HG02678 (cell line): ENCODE results near the gene TMIGD1.

ENCODE experiments used
- ATAC-seq: cut with Tn5 transposase; IDR thresholded peaks from one replicate; pipeline ENCODE4 v1.9.1; 2021; ENCODE audit warnings: mild to moderate bottlenecking, moderate library complexity; ENCODE audit not compliant: unreplicated experiment

Gene TMIGD1

GRCh38 chr17:30333503-30334360 lies at the start of gene TMIGD1:
TMIGD1 (minus strand) TSS chr17:30334057; CDS start chr17:30332133, 1,924 bp downstream.
- ATAC-seq = no peak

GRCh38 chr17:30382345-30382744 lies 48.5 kb upstream of the TMIGD1 start:
- no peak for ATAC-seq

- ATAC-seq = no peak
These were observed 47.4 kb upstream of the TMIGD1 start for GRCh38 chr17:30381340-30381659.

GRCh38 chr17:30380643-30381339 lies 46.9 kb upstream of the TMIGD1 start:
- ATAC-seq = no peak

- no peak for ATAC-seq
These were observed 46.1 kb upstream of the TMIGD1 start for GRCh38 chr17:30379903-30380381.

- ATAC-seq = peak; percentile 14
These were observed 45.5 kb upstream of the TMIGD1 start for GRCh38 chr17:30379303-30379902.

DNA sequence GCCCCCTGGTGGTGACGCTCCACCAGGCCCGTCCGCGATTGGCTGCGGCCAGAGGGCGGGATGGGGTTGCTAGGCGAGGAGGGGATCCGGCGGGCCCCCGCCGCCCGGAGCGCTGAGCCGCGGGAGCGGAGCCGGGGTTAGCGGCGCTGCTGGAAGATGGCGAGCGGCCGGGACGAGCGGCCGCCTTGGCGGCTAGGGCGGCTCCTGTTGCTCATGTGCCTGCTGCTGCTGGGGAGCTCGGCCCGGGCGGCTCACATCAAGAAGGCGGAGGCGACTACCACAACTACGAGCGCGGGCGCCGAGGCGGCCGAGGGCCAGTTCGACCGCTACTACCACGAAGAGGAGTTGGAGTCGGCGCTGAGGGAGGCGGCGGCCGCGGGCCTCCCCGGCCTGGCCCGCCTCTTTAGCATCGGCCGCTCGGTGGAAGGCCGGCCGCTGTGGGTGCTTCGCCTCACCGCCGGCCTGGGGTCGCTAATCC lies 45.0 kb upstream of the TMIGD1 start, which contains the start of gene CPD:
Gene CPD, plus strand, starts transcription at position 103 of the 478 bp plus-strand sequence. Its CDS starts 54 bp downstream, at position 157.
- ATAC-seq = peak; percentile 86

GRCh38 chr17:30378241-30378824 lies 44.5 kb upstream of the TMIGD1 start:
- ATAC-seq = peak; percentile 12

DNA sequence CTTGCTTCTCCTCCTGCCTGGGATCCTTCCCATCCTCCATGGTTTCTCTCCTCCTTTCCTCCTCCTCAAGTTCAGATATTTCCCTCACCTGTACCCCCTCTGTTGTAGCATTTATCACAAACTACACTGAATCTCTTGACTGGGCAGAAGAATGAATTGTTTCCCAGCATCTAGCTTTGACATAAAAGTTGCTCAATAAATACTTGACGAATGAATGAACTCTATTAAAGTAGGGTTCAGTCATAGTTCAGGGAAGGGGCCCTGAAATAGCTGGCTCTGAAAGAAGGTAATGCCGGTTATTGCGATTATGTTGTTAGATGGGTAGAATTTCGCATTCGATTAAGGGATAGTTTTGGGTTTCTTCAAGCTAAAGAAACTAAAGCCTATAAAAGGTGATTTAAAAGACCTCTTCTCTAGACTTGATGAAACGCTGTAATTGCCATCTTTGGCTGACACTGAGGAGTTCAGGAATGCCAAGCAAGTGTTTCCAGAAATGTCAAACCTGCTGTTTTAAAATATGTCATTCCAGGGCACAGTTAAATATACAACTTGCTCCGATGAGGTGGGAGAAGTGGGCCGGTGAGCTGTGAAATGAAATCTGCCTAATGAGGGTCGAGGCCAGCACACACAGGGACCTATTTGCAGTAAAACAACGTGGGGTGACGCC lies 43.9 kb upstream of the TMIGD1 start:
- no peak for ATAC-seq

DNA sequence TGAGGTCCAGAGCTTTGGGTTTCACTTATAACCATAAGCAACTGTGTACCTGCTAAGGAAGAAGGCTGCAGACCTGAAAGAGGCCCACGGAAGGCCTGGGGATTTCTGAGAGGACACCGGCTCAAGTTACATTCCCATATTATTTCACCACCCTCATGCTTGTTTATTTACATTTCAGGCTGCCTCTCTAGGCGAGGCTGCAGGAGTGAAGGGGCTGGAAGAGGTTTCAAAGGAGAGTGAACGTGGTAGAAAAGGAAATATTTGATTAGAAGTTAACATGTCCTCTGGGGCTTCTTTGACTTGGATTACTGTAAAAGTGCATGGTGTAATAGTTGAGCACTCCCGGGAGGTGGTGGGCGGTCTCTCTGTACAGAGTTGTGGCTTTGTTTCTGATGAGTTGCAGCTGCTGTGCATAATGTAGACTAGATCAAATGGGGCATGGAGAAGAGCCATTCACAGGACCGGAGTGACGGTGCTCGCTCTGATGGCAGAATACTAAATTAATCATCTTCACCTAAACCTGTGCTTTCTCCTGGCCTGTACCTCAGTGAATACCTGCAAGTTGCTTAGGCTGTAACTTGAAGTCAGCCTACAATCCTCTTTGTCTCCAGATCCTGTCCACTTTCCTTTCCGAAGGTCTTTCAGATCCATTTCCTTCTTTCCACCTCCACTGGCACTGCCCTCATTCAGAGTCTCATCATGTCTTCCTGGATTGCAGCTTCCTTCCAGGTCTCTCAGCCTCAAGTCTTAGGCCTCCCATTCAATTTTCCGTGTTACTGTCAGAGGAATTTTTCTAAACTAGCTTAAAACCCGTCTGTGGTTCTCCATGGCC lies 43.0 kb upstream of the TMIGD1 start:
- ATAC-seq = no peak

- no peak for ATAC-seq
These were observed 41.8 kb upstream of the TMIGD1 start for GRCh38 chr17:30375661-30376060.

DNA sequence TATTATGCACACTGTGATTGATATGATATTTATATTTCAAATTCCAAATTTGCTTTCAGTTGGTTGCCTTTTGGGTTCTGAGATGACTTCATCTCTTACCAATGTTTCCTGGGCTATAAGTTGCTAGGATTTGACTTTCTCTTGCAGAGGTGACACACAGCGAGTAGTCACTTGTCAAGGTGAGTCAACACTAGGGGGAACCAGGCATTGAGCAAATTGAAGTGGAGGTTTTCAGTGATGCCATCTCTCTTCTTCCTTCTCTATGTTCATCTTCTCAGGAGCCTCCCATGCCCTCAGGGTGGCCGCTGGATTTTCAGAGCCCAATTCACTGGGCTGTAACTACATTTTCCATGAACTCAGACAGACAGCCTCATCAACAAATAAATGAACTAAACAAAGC lies 38.9 kb upstream of the TMIGD1 start:
- no peak for ATAC-seq

DNA sequence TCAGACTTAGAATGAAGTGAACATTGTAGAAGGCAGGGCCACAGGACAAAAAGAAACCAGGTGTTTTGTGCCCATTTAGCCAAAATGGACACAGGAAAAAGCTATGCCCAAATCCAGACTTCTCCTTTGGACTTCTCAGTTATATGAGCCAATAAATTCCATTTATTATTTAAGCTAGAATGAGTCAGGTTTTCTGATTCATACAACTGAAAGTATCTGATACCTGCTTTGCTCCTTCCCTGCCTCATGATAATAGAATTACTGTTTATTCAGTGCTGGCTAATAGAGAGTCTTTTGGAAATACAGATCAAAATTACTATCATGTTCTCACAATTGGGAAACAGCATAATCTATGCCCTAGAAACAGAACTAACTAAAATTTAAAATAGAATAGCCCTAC lies 36.1 kb upstream of the TMIGD1 start:
- no peak for ATAC-seq

DNA sequence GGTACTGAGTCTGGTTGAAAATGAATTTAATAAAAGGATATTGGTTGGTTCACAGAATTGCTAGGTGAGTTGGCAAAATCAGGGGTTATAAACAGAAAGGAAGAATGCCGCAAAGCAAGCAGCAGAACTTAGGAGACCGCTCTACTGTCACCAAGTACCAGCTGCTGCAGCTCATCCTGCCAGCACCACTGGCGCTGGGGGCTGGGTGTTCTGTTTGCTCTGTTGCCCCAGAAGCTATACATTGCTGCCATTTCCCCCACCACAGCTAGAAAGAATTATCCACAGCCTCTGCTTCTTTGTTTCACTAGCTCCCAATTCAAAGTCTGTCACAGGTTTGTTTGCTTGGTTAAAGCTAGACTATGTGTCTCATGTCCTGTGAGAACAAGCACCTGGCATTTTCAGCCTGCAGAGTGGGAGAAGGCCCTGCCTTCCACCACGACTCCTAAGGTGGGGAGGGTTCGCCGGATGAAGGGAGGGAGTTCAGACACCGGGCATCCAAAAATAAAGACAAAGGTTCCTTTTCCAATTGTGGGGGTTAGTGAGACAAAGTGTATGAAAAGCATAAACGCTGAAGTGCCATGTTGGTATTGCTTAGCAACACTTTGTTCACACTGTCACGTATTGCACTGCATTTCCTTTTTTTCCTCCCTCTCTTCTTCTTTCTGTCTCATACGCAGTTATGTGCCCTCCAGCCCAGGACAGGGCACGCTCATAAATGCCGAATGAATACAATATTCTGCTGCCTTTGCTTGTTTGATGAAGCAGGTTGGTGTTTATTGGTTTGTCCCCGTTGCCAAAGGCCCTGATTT lies 35.3 kb upstream of the TMIGD1 start:
- ATAC-seq = no peak

GRCh38 chr17:30366536-30366935 lies 32.7 kb upstream of the TMIGD1 start:
- ATAC-seq = no peak

DNA sequence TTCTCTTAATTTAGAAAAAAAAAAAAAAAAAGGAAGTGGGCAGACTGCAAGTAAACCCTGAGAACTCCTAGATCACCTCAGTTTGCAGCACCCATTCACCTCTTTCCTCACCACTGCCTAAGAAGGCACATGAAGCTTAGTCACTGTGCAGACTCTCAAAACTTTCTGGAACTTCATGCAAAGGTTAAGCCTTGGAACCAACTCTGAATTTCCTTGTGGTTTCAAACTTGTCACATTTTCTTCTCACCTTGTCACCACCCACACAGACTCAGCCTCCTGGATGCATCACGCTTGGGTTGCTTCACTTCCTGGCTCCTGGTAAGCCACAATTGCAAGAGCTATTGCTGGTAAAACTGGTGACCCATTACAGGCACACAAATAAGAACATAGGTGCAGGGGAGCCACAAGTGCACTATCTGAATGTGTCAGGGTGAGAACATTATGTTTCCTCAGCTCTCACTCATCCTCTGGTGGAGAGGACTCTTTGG lies 29.9 kb upstream of the TMIGD1 start:
- peak; percentile 66 for ATAC-seq

- no peak for ATAC-seq
These were observed 28.0 kb upstream of the TMIGD1 start for GRCh38 chr17:30361766-30362279.

DNA sequence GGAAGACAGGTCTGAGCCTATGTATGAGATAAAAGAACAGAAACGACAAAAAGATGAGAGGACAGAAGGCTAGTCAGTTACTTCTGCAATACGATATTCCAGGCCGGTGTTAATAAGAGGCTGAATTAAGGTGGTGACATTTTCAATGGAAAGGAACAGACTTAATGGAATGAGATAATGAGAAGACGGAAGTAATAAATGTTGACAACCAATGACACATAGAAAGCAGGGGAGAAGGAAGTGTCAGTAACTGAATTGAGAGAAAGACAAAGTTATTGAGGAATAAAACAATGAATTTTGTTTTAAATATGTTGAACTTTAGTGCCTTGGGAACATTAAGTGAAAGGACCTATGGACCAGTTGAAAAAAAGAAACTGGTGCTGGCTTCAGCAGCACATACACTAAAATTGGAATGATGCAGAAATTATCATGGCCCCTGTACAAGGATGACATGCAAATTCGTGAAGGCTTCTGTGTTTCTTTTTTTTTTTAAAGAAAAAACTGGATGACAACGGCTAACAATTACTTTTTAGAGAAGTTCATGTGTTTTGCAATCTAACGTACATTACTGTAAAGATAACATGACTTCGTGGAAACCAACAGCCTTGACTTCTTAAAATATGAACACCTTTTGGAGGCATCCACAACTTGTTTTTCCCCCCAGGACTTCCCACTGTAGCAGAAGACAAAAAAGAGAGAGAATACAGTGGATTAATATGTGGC lies 26.4 kb upstream of the TMIGD1 start:
- ATAC-seq = no peak
